AG08395 (cell line): ENCODE measurements around the gene HIP1.
"Not testable (repeated sequence)": the region's sequence is repeated elsewhere in the genome, so short reads cannot be mapped to it uniquely, and the experiment has no call there.

Source experiments
- DNase-seq: peaks from one replicate; pipeline ENCODE4 v3.0.0; 2012; ENCODE audit warnings: mixed read lengths, low spot score

HIP1 gene

DNA sequence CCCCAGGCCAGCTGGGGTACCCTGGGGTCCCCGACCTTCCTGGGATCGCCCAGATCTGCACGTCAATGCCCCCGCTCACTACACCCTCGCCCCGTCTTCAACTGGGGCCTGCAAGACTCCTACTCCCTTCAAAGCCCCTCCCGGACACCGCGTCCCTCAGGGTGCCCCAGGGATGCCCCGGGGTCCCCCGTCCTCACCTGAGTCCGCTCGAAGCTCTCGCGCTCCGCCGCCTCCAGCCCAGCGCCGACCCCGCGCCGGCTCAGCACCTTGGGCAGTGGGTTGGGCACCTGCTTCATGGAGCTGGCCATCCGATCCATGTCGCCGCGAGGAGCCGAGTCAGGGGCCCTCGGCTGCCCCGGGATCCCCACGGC, at the start of gene HIP1:
Gene HIP1 (minus strand): TSS at position 338 of the 371 bp plus-strand sequence. CDS start 21 bp downstream, at position 317.
- DNase-seq = no peak

DNA sequence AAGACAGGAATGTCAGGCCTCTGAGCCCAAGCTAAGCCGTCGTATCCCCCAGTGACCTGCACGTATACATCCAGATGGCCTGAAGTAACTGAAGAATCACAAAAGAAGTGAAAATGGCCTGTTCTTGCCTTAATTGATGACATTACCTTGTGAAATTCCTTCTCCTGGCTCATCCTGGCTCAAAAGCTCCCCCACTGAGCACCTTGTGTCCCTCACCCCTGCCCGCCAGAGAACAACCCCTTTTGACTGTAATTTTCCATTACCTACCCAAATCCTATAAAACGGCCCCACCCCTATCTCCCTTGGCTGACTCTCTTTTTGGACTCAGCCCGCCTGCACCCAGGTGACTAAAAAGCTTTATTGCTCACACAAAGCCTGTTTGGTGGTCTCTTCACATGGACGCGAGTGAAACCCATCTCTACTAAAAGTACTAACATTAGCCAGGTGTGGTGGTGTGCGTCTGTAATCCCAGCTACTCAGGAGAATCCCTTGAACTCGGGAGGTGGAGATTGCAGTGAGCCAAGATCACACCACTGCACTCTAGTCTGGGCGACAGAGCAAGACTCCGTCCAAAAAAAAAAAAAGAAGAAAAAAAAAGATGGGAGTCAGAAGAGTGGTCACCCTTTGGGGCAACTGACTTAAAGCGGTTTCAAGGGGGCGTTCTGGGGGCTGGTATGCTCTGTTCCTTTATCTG, 49.6 kb upstream of the HIP1 start:
- not testable (repeated sequence) for DNase-seq

DNA sequence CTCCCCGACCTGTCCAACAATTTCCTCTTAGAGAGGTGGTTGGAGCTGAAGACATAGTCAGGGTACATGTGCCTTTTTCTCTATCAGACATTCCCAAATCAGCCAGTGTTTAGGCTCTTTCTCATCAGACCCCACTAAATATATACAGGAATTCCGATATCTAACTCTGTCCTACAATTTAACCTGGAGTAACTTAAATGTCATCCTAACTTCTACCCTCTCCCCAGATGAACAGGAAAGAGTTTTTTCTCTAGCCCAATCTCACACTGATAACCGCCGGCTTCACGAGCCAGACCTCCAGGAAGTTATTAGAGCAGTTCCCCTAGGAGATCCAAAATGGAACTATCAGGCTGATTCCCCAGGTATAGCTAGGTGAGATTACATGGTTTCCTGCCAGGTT, 44.3 kb upstream of the HIP1 start:
- DNase-seq = not testable (repeated sequence)

GRCh38 chr7:75780647-75781273, 42.0 kb upstream of the HIP1 start:
- DNase-seq = not testable (repeated sequence)

DNA sequence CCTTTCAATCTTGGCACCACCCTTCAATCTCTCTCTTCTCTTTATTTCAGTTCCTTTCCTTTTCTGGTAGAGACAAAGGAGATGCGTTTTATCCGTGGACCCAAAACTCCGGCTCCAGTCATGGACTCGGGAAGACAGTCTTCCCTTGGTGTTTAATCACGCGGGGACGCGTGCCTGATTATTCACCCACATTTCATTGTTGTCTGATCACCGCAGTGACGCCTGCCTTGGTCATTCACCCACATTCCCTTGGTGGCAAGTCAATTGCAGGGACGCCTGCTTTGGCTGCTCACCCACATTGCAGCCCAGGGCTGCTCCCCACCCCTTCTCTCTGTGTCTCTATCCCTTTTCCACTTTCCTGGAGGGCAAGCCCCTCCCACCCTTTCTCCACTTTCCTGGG, 40.8 kb upstream of the HIP1 start:
- DNase-seq = not testable (repeated sequence)

- DNase-seq = not testable (repeated sequence)
Observed at GRCh38 chr7:75779035-75779434, 40.3 kb upstream of the HIP1 start.

DNA sequence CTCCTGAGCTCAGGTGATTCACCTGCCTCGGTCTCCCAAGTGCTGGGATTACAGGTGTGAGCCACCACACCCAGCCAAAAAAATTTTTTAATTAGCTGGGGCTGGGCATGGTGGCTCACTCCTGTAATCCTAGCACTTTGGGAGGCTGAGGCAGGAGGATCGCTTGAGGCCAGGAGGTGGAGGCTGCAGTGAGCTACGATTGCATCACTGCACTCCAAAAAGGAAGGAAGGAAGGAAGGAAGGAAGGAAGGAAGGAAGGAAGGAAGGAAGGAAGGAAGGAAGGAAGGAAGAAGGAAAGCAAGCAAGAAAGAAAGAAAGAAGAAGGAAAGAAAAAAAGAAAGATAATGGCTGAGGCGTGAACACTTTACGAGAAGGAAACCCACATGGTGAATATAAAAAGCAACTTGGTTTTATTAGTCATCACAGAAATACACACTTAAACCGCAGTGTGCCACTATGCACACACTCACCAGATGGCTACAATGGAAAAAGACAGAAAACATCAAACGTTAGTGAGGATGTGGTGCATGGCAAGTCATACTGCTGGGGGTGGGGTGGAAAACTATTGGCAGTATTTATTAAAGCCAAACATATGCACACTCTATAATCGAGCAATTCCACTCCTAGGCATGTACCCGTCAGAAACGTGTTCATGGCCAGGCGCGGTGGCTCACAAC, 37.7 kb upstream of the HIP1 start:
- peak; percentile 78 for DNase-seq

DNA sequence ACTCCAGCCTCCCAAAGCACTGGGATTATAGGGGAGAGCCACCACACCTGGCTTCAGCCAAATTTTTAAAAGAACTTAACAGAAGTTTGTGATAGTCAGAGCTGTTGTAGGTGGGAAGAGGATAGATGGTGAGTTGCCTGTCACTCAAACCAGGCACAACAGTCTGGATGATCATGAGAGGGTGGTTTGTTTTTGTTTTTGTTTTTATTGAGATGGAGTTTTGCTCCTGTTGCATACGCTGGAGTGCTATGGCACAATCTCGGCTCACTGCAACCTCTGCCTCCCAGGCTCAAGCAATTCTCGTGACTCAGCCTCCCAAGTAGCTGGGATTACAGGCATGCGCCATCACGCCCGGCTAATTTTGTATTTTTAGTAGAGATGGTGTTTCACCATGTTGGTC, 35.2 kb upstream of the HIP1 start:
- not testable (repeated sequence) for DNase-seq

DNA sequence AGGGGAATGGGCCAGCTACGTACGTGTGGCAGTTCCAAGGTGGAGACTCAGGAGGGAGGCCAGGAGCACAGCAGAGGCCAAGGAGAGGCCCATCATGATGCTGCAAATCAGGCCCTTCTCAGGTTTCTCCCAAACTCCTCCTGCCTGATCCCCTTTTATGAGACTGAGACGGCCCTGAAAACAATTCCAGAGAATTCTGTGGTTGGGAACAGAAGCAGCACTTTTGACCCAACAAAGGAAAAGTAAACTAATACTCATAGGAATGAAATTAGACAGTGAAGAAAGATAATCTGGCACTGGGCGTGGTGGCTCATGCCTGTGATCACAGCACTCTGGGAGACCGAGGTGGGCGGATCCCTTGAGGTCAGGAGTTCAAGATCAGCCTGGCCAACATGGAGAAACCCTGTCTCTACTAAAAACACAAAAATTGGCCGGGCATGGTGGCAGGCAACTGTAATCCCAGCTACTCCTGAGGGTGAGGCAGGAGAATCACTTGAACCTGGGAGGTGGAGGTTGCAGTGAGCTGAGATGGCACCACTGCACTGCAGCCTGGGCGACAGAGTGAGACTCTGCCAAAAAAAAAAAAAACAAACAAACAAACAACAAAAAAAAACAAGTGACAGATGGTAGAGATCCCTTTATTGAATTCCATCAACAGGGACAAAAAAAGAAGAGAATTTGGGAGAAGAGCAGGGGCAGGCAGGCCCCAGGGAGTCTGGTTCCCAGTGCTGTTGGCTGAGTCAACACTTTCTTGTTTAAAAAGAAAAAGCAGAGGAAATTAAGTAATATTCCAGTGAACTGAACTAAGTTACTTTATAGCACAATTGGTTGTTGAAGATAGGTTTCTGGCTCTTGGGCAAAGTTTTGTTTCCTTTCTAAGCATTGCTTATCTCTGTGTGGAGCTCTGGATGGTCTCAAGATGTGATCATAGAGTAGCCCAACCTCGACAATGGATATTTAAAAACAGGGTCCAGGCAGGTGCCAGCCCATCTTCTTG, 33.6 kb upstream of the HIP1 start, which contains the start of gene CCL26:
Gene CCL26 (minus strand): TSS at position 131 of the 997 bp plus-strand sequence. CDS start 35 bp downstream, at position 96.
- DNase-seq = peak; percentile 73

DNA sequence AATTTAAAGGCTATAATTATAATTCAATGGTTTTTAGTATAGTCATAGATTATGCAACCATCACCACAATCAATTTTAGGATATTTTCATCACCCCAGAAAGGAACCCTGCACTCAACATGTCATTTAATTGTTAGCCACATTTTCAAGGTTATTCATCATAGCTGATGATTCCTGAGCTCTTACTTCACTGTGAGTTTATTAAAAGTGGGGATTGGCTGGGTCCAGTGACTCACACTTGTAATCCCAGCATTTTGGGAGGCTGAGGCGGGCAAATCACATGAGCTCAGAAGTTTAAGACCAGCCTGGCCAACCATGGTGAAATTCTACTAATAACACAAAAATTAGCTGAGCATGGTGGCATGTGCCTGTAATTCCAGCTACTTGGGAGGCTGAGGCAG, 32.5 kb upstream of the HIP1 start:
- DNase-seq = peak; percentile 56

GRCh38 chr7:75762350-75762917, 23.7 kb upstream of the HIP1 start:
- peak; percentile 91 for DNase-seq

DNA sequence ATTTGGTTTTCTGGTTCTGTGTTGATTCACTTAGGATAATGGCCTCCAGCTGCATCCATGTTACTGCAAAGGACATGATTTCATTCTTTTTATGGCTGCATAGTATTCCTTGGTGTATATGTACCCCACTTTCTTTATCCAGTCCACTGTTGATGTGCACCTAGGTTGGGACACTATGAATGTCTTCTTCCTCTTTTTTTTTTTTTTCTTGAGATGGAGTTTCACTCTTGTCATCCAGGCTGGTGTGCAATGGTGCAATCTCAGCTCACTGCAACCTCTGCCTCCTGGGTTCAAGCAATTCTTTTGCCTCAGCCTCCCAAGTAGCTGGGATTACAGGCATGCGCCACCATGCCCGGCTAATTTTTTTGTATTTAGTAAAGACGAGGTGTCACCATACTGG, 23.1 kb upstream of the HIP1 start:
- DNase-seq = not testable (repeated sequence)

DNA sequence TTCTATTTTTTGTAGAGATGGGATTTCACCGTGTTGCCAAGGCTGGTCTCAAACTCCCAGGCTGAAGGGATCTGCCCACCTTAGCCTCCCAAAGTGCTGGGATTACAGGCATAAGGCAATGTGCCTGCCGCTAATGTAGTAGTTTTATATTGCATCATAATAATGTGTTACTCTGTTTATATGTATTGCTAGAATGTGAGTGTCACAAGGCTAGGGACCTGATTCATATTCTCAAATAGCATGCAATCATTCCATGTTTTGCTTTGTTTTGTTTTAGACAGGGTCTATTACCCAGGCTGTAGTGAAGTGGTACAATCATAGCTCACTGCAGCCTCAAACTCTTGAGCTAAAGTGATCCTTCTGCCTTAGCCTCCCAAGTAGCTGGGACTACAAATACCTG, 19.8 kb upstream of the HIP1 start:
- DNase-seq = no peak

GRCh38 chr7:75757860-75758259, 19.1 kb upstream of the HIP1 start:
- no peak for DNase-seq

GRCh38 chr7:75756991-75757676, 18.4 kb upstream of the HIP1 start:
- DNase-seq = peak; percentile 53

GRCh38 chr7:75756206-75756990, 17.7 kb upstream of the HIP1 start:
- DNase-seq = no peak

GRCh38 chr7:75743455-75743859, 4.7 kb upstream of the HIP1 start:
- no peak for DNase-seq

DNA sequence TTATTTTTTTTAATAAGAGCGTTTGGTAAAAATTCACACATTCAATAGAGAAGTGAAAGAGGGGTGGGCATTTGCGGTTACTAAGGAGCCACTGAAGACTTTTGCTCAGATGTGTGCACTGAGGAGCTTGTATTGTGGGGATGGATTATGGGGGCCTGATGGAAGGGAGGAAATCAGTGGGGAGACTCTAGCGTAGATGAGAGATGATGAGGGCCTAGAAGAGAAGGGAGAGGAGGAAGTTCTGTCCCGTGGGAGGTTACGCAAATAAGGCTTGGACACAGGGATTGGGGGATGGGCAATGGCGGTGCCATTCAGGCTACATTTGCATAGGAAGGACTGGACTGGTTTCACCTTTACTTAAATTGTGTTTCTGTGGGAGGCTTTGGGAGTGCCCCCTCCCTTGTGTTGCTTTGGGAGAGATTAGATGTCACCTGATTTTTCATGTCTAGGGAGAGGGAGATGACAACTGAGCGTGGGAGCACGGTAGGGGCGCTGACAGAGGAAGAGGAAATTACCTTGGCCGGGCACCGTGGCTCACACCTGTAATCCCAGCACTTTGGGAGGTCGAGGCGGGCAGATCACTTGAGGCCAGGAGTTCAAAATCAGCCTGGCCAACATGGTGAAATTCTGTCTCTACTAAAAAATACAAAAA, 2.2 kb upstream of the HIP1 start:
- no peak for DNase-seq
